Stomach (tissue), 4 donors: ENCODE data around the gene FAM89A.

ENCODE experiments used
- POLR2A ChIP-seq, 4 donors: fragments of 450-650 bp; IDR thresholded peaks; one replicate each; pipeline ENCODE4 v1.6.1; 2016; ENCODE audit warnings: antibody characterized with exemption in 4 of 4, control low read depth in 2 of 4, mild to moderate bottlenecking in 1 of 4, moderate library complexity in 1 of 4
- POLR2AphosphoS5 ChIP-seq, 3 donors: sonication (generic); formaldehyde crosslinking; IDR thresholded peaks; one replicate each; pipeline ENCODE4 v1.6.1; 2016; ENCODE audit warnings: antibody characterized with exemption in 3 of 3
- TF ChIP-seq, protein P1 (sequence below), 7 experiments: fragments of 450-650 bp in 4 of 7; fragments of 200-600 bp in 3 of 7; sonication (generic) in 3 of 7; IDR thresholded peaks; one replicate each; pipeline ENCODE4 v1.5.1; 2016 to 2019; ENCODE audit warnings: antibody characterized with exemption in 7 of 7, control low read depth in 2 of 7, mild to moderate bottlenecking in 1 of 7

DNA sequence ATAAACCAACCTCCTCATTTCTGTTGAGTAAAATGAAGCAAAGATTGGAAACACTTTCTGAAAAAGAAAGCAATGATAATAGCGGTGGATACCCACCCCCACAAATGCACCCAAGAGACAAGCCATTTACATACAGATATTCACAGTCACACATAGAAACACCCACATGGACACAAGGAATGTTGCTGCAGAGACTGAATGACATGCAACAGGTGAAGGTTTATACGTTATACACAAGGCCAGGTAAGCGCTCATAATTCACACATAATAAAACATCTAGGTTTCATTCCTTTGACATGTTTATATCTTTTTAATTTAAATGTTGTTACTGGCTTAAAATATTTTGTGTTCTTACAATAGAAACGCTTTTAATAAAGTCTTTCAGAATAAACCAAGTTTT, 39.9 kb downstream of the FAM89A start:
- TF ChIP-seq, protein P1, sequence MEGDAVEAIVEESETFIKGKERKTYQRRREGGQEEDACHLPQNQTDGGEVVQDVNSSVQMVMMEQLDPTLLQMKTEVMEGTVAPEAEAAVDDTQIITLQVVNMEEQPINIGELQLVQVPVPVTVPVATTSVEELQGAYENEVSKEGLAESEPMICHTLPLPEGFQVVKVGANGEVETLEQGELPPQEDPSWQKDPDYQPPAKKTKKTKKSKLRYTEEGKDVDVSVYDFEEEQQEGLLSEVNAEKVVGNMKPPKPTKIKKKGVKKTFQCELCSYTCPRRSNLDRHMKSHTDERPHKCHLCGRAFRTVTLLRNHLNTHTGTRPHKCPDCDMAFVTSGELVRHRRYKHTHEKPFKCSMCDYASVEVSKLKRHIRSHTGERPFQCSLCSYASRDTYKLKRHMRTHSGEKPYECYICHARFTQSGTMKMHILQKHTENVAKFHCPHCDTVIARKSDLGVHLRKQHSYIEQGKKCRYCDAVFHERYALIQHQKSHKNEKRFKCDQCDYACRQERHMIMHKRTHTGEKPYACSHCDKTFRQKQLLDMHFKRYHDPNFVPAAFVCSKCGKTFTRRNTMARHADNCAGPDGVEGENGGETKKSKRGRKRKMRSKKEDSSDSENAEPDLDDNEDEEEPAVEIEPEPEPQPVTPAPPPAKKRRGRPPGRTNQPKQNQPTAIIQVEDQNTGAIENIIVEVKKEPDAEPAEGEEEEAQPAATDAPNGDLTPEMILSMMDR (IDR thresholded peaks at IDR 0.05): no peak
- TF ChIP-seq POLR2AphosphoS5 (IDR thresholded peaks at IDR 0.05): no peak
- no peak for TF ChIP-seq POLR2A (IDR thresholded peaks at IDR 0.05)
